Caco-2 (cell line): ENCODE results near the gene LYPD5. TPM values are rescaled to one million over a fixed set of nuclear protein-coding genes. Genes with fewer than 3 reads are reported as not detected.

ENCODE experiments used
- BruUV-seq: library from RNA; stranded (reverse); fragments of 400-500 nt; replicated peaks from 2 replicates; lab custom pipeline; 2021; lab: Mats Ljungman, UMichigan
- CTCF ChIA-PET: fragments of 300-600 bp; sonication (Branson Sonifier 250); formaldehyde crosslinking; loops from one replicate; lab custom pipeline; 2022; ENCODE audit warnings: antibody characterized with exemption; lab: Charles Lee
- POLR2A ChIA-PET: fragments of 300-600 bp; sonication (Branson Sonifier 250); formaldehyde crosslinking; loops from one replicate; lab custom pipeline; 2022; ENCODE audit warnings: antibody characterized with exemption; lab: Charles Lee
- DNase-seq, 2 experiments: peaks; one replicate each; pipeline versions ENCODE4 v3.0.0 to v3.0.0-alpha.2; 2020 to 2022
- H3K27me3 ChIP-seq: replicated peaks from 2 replicates; pipeline ENCODE4 v1.6.0; 2011; ENCODE audit warnings: low read length; ENCODE audit not compliant: control insufficient read depth, insufficient read depth
- H3K36me3 ChIP-seq: 2 replicates; pipeline ENCODE4 v1.5.1; 2011; ENCODE audit warnings: low read length; ENCODE audit not compliant: control insufficient read depth, insufficient read depth
- H3K4me1 ChIP-seq: fragments of 250-450 bp; sonication (Bioruptor Pico); 2 replicates; pipeline ENCODE4 v1.5.1; 2020; ENCODE audit warnings: mild to moderate bottlenecking
- H3K4me3 ChIP-seq: 2 replicates; pipeline ENCODE4 v1.5.1; 2011; ENCODE audit warnings: low read depth, mild to moderate bottlenecking, control low read depth, low read length
- H3K9me3 ChIP-seq: fragments of 250-450 bp; sonication (Bioruptor Pico); 2 replicates; pipeline ENCODE4 v1.5.1; 2020; ENCODE audit warnings: mild to moderate bottlenecking, moderate library complexity
- H3K27ac Mint-ChIP-seq: one replicate; pipeline ENCODE4 v1.8.0; 2022; ENCODE audit warnings: mixed read lengths; ENCODE audit not compliant: unreplicated experiment
- H3K27me3 Mint-ChIP-seq: one replicate; pipeline ENCODE4 v1.8.0; 2022; ENCODE audit warnings: mixed read lengths; ENCODE audit not compliant: insufficient read depth, unreplicated experiment
- H3K36me3 Mint-ChIP-seq: one replicate; pipeline ENCODE4 v1.8.0; 2022; ENCODE audit warnings: mild to moderate bottlenecking, mixed read lengths; ENCODE audit not compliant: insufficient read depth, unreplicated experiment
- H3K4me1 Mint-ChIP-seq: one replicate; pipeline ENCODE4 v1.8.0; 2022; ENCODE audit warnings: low read depth, mixed read lengths; ENCODE audit not compliant: unreplicated experiment
- H3K4me3 Mint-ChIP-seq: one replicate; pipeline ENCODE4 v1.8.0; 2022; ENCODE audit warnings: mild to moderate bottlenecking, moderate library complexity, mixed read lengths; ENCODE audit not compliant: unreplicated experiment
- H3K9me3 Mint-ChIP-seq: one replicate; pipeline ENCODE4 v1.8.0; 2022; ENCODE audit warnings: mixed read lengths; ENCODE audit not compliant: unreplicated experiment
- intact Hi-C: fragments of 100-400 bp; cut with micrococcal nuclease; formaldehyde crosslinking; loops from one replicate; pipeline ENCODE4 v1.10.0; 2022; ENCODE audit not compliant: unreplicated experiment
- total RNA-seq: library from RNA; stranded (reverse); gene quantifications from 2 replicates; pipeline ENCODE4 v1.2.3, GENCODE V29; 2022
- TF ChIP-seq, protein P1 (sequence below), 2 experiments: fragments of 200-600 bp in 1 of 2; IDR thresholded peaks; 1 replicate in 1 of 2; 2 replicates in 1 of 2; pipeline versions ENCODE4 v1.5.1 to v1.8.0; 2011 to 2022; ENCODE audit warnings: antibody characterized with exemption in 1 of 2, control low read depth in 1 of 2, inconsistent platforms in 1 of 2, low read depth in 1 of 2, low read length in 1 of 2, mild to moderate bottlenecking in 1 of 2, moderate library complexity in 1 of 2; ENCODE audit not compliant: insufficient read depth in 1 of 2, severe bottlenecking in 1 of 2, unreplicated experiment in 1 of 2

Gene LYPD5
- total RNA-seq, 1 experiment from 2014 or later = 0.95 TPM

- intact Hi-C loops = loop anchor here (10.0 kb wide), 2 partner anchors 117 to 187 kb away; partner anchors contain the start of genes IRGQ and ZNF576
- Mint-ChIP-seq H3K27ac (no peak overlapping the region), H3K4me3 (no peak overlapping the region), H3K9me3 (peaks cover 10% of the 10 kb centered on the region), H3K27me3 (no peaks in the 10 kb centered on the region), H3K36me3 (no peaks in the 10 kb centered on the region), H3K4me1 (peaks cover 28% of the 10 kb centered on the region)
- CTCF ChIA-PET = no interaction called here
- Histone ChIP-seq H3K27me3 (no peaks in the 10 kb centered on the region), H3K36me3 (no peaks in the 10 kb centered on the region), H3K9me3 (no peaks in the 10 kb centered on the region), H3K4me3 (no peak overlapping the region), H3K4me1 (peaks cover 11% of the 10 kb centered on the region)
- no TSS peak for BruUV-seq
- DNase-seq = no peak
- TF ChIP-seq, protein P1, sequence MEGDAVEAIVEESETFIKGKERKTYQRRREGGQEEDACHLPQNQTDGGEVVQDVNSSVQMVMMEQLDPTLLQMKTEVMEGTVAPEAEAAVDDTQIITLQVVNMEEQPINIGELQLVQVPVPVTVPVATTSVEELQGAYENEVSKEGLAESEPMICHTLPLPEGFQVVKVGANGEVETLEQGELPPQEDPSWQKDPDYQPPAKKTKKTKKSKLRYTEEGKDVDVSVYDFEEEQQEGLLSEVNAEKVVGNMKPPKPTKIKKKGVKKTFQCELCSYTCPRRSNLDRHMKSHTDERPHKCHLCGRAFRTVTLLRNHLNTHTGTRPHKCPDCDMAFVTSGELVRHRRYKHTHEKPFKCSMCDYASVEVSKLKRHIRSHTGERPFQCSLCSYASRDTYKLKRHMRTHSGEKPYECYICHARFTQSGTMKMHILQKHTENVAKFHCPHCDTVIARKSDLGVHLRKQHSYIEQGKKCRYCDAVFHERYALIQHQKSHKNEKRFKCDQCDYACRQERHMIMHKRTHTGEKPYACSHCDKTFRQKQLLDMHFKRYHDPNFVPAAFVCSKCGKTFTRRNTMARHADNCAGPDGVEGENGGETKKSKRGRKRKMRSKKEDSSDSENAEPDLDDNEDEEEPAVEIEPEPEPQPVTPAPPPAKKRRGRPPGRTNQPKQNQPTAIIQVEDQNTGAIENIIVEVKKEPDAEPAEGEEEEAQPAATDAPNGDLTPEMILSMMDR (IDR thresholded peaks at IDR 0.05; ENCODE audit: insufficient read depth in 1 of 2, low read depth in 1 of 2, low read length in 1 of 2, severe bottlenecking in 1 of 2, unreplicated experiment in 1 of 2) = no peak
- POLR2A ChIA-PET = no interaction called here
These were observed 20.0 kb downstream of the LYPD5 start for GRCh38 chr19:43782311-43782660.

GRCh38 chr19:43781630-43782310 lies 20.5 kb downstream of the LYPD5 start:
- Histone ChIP-seq H3K4me3 (no peak overlapping the region), H3K27me3 (no peaks in the 10 kb centered on the region), H3K9me3 (no peaks in the 10 kb centered on the region), H3K4me1 (peaks cover 11% of the 10 kb centered on the region), H3K36me3 (no peaks in the 10 kb centered on the region)
- peaks cover 28% of the 10 kb centered on the region for H3K4me1 Mint-ChIP-seq
- H3K27ac Mint-ChIP-seq = no peak overlapping the region
- no peaks in the 10 kb centered on the region for H3K36me3 Mint-ChIP-seq
- no peaks in the 10 kb centered on the region for H3K27me3 Mint-ChIP-seq
- POLR2A ChIA-PET = no interaction called here
- TF ChIP-seq, protein P1 (IDR thresholded peaks at IDR 0.05; ENCODE audit: insufficient read depth in 1 of 2, low read depth in 1 of 2, low read length in 1 of 2, severe bottlenecking in 1 of 2, unreplicated experiment in 1 of 2) = no peak
- no peak for DNase-seq
- BruUV-seq = no TSS peak
- no peak overlapping the region for H3K4me3 Mint-ChIP-seq
- intact Hi-C loops = loop anchor here (10.0 kb wide), 2 partner anchors 117 to 187 kb away; partner anchors contain the start of genes IRGQ and ZNF576
- H3K9me3 Mint-ChIP-seq = peaks cover 10% of the 10 kb centered on the region
- CTCF ChIA-PET = no interaction called here

DNA sequence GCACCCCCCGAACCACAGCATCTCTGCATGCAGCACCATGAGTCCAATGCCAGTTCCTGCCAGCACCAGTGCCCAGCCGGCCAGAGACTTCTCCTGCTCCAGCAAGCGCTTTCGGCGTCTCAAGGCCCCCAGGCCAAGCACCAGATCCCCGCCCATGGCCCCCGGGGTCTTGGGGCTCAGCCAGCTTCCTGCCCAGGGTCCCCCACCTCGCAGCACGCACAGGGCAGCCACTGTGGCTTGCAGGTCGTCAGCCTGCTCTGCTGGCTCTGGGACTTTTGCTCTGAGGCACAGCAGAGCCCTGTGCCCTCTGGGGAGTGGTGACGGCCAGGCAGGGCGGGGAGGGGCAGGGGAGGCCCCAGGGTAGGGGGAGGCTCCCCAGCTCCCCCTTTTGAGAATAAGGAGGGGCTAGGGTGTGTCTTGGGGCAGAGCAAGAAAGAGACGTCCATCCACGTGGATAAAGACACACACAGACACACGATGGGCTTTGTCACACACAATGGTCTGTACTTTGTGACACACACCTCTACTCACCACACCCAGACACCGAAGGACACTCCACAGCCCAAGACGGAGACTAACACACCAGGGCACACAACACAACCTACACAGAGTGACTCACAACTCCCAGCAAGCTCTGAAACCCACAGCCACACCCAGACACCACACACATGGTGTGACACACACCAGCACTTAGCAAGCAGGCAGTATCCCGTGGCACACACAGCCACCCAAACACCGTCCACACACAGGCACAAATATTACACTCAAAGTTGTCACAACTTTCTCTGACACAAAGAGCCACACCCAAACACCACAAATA lies 21.3 kb downstream of the LYPD5 start, which contains the start of gene KCNN4:
Gene KCNN4, minus strand, starts transcription at position 268 of the 820 bp plus-strand sequence. Its CDS starts 112 bp downstream, at position 156.
- BruUV-seq = no TSS peak
- TF ChIP-seq, protein P1 (IDR thresholded peaks at IDR 0.05; ENCODE audit: insufficient read depth in 1 of 2, low read depth in 1 of 2, low read length in 1 of 2, severe bottlenecking in 1 of 2, unreplicated experiment in 1 of 2) = no peak
- Histone ChIP-seq H3K9me3 (no peaks in the 10 kb centered on the region), H3K4me3 (peak within 1 kb of the TSS; percentile 25), H3K4me1 (peaks cover 11% of the 10 kb centered on the region), H3K27me3 (no peaks in the 10 kb centered on the region), H3K36me3 (no peaks in the 10 kb centered on the region)
- Mint-ChIP-seq H3K36me3 (no peaks in the 10 kb centered on the region), H3K27me3 (no peaks in the 10 kb centered on the region), H3K4me3 (peak within 1 kb of the TSS; percentile 50), H3K4me1 (peaks cover 28% of the 10 kb centered on the region), H3K27ac (peak within 1 kb of the TSS; percentile 25), H3K9me3 (peaks cover 10% of the 10 kb centered on the region)
- CTCF ChIA-PET = no interaction called here
- intact Hi-C loops = loop anchor here (10.0 kb wide), 2 partner anchors 116 to 186 kb away; partner anchors contain the start of genes IRGQ and ZNF576
- POLR2A ChIA-PET = no interaction called here
- no peak for DNase-seq
